Measurements from ENCODE around the gene PFKFB3. TPM values are rescaled to one million over a fixed set of nuclear protein-coding genes. Genes with fewer than 3 reads are reported as not detected.

PFKFB3 gene
- total RNA-seq, 4 donors from 2014 or later = 56.4 to 77.4 (median 69.2) TPM

DNA sequence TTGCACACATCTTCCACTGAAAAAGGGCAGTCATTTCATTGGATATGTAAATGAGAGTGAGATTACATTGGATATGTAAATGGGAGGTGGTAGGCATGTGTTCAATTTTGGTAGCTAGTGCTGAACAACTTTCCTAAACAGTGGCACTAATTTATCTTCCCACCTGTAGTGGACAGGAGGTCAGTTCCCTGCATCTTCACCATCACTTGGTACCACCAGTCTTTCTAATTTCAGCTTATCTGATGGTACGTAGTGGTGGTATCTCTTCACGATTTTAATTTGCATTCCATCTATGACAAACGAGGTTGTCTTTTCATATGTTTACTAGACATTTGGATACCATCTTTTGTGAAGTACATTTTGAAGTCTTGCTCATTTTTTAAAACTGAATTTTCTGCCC, 58.1 kb downstream of the PFKFB3 start:
- no peak for TF ChIP-seq POLR2A (IDR thresholded peaks at IDR 0.05)
- TF ChIP-seq, protein P1, sequence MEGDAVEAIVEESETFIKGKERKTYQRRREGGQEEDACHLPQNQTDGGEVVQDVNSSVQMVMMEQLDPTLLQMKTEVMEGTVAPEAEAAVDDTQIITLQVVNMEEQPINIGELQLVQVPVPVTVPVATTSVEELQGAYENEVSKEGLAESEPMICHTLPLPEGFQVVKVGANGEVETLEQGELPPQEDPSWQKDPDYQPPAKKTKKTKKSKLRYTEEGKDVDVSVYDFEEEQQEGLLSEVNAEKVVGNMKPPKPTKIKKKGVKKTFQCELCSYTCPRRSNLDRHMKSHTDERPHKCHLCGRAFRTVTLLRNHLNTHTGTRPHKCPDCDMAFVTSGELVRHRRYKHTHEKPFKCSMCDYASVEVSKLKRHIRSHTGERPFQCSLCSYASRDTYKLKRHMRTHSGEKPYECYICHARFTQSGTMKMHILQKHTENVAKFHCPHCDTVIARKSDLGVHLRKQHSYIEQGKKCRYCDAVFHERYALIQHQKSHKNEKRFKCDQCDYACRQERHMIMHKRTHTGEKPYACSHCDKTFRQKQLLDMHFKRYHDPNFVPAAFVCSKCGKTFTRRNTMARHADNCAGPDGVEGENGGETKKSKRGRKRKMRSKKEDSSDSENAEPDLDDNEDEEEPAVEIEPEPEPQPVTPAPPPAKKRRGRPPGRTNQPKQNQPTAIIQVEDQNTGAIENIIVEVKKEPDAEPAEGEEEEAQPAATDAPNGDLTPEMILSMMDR (IDR thresholded peaks at IDR 0.05) = no peak
- WGBS, 2 donors = 84 to 91% methylated on average over 3 of the region's 3 CpGs
- no peak for DNase-seq (ENCODE audit: low spot score in 2 of 2)
- no peak overlapping the region for H3K4me3 ChIP-seq (ENCODE audit: low read depth, poor library complexity, severe bottlenecking)
- intact Hi-C loops (cut with DNase I; ENCODE audit: low total_unique reads) = no loop called here

DNA sequence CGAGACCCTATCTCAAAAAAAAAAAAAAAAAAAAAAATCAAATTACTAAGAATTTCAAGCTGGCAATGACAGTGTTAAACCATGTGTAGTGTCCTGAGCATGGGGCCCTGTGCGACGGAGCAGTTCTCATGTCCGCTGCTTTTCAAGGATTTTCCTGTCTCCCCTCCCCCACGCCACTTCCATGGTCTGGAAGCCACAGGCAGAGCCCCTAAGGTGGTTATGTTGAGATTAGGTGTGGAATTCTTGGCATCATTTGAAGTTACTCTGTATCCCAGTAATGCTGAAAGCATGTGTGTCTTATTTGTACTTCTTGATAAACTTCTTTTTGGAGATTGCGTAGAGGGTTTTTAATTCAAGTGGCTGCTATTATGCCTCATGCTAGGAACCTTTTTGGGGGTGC, 65.2 kb downstream of the PFKFB3 start:
- intact Hi-C loops (cut with DNase I; ENCODE audit: low total_unique reads) = no loop called here
- 63 to 71% methylated on average over 6 of the region's 6 CpGs for WGBS, 2 donors
- DNase-seq (ENCODE audit: low spot score in 2 of 2) = no peak
- TF ChIP-seq POLR2A (IDR thresholded peaks at IDR 0.05) = no peak
- TF ChIP-seq, protein P1 (IDR thresholded peaks at IDR 0.05) = no peak
- H3K4me3 ChIP-seq (ENCODE audit: low read depth, poor library complexity, severe bottlenecking) = no peak overlapping the region

DNA sequence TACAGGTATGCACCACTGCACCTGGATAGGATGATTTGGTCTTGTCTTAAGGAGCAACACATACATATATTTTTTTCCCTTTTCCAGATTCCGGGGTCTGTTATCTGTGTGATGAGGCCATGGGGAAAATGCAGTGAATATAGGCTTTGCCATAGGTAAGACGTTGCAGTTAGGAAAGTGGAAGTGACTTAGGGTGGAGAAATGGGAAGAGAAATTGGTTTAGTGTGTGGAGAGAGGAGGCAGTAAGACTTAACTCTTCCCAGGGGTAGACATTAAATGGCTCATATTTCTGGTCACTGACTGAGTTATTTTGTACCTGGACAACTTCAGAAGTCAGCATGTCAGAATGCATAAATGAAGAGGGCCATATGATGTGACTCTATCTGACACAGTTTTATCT, 66.7 kb downstream of the PFKFB3 start:
- no peak for TF ChIP-seq POLR2A (IDR thresholded peaks at IDR 0.05)
- TF ChIP-seq, protein P1 (IDR thresholded peaks at IDR 0.05) = no peak
- 74 to 91% methylated on average over 2 of the region's 2 CpGs for WGBS, 2 donors
- intact Hi-C loops (cut with DNase I; ENCODE audit: low total_unique reads) = no loop called here
- no peak for DNase-seq (ENCODE audit: low spot score in 2 of 2)
- no peak overlapping the region for H3K4me3 ChIP-seq (ENCODE audit: low read depth, poor library complexity, severe bottlenecking)

DNA sequence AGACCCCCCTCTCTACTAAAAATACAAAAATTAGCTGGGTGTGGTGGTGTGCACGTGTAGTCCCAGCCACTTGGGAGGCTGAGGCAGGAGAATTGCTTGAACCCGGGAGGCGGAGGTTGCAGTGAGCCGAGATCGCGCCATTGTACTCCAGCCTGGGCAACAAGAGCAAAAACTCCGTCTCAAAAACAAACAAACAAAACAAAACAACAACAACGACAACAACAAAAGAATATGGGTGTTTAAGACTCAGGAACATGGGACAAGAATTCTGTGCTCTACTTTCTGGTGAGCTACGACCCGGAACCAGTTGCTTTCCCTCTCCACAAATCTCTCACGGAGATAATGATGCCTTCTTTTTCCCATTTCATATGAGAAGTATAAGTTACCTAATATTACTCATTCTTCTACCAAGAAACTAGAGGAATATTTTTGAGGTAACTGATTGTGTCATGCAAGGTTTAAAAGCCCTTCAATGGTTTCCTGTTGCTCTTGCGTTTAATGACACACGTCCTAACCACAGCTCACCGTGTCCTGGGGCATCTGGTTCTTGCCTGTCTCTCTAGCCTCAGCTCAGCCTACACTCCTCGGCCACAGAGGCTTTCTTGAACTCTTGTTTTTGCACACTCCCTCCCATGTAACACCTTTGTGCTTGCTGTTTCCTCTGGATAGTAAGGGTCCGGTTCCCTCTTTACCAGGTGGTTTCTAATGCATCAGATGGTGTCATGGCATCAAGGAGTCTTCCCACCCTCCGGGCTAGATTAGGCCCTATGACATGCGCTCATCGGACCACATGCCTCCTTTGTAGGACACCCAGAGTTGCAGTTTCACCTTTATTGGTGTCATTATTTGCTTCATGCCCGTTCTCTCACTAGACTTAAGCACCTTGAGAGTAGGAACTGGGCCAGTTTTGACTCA, 67.5 kb downstream of the PFKFB3 start:
- H3K4me3 ChIP-seq (ENCODE audit: low read depth, poor library complexity, severe bottlenecking) = no peak overlapping the region
- TF ChIP-seq POLR2A (IDR thresholded peaks at IDR 0.05) = no peak
- TF ChIP-seq, protein P1 (IDR thresholded peaks at IDR 0.05) = no peak
- WGBS, 2 donors = 84 to 87% methylated on average over 20 of the region's 20 CpGs
- intact Hi-C loops (cut with DNase I; ENCODE audit: low total_unique reads) = no loop called here
- DNase-seq (ENCODE audit: low spot score in 2 of 2) = no peak

DNA sequence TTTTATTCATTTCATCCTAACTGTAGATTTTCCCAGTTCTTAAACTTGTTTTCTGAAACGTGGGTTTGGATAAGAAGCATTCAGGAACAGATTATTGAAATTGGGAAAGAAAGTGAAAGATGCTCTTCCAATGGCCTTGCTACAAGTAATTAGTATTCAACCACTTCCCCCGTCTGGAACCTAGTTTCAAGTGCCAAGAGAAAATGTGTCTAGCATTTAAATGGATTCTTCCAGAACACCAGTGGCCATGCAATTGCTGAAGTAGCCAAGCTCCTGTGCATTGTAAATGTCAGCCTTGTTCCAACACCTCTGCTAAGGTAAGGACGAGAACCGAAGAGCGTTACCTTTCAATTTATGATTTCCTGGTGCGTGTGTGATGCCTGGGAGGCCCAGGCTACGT, 68.2 kb downstream of the PFKFB3 start:
- WGBS, 2 donors = 76 to 77% methylated on average over 7 of the region's 7 CpGs
- DNase-seq (ENCODE audit: low spot score in 2 of 2) = no peak
- intact Hi-C loops (cut with DNase I; ENCODE audit: low total_unique reads) = no loop called here
- H3K4me3 ChIP-seq (ENCODE audit: low read depth, poor library complexity, severe bottlenecking) = no peak overlapping the region
- TF ChIP-seq POLR2A (IDR thresholded peaks at IDR 0.05) = no peak
- TF ChIP-seq, protein P1 (IDR thresholded peaks at IDR 0.05) = no peak
